DOHH2 (cell line): ENCODE results near the gene CD59.

ENCODE experiments used
- H3F3A ChIP-seq: fragments of 200-600 bp; sonication (generic), shearing (Covaris generic); 2 replicates; pipeline ENCODE4 v1.6.0; 2016; ENCODE audit warnings: antibody characterized with exemption, mild to moderate bottlenecking; ENCODE audit not compliant: control insufficient read depth, insufficient read depth
- H3K27ac ChIP-seq: fragments of 200-600 bp; sonication (generic); 2 replicates; pipeline ENCODE4 v1.5.1; 2014; ENCODE audit warnings: low read depth, mild to moderate bottlenecking, low read length, moderate library complexity
- H3K27me3 ChIP-seq: fragments of 200-600 bp; sonication (generic); 2 replicates; pipeline ENCODE4 v1.6.1; 2014; ENCODE audit warnings: mild to moderate bottlenecking, low read length, mixed read lengths; ENCODE audit not compliant: control insufficient read depth
- H3K36me3 ChIP-seq: fragments of 200-600 bp; sonication (generic); 2 replicates; pipeline ENCODE4 v1.6.1; 2014; ENCODE audit warnings: mild to moderate bottlenecking, low read length, moderate library complexity, mixed read lengths; ENCODE audit not compliant: control insufficient read depth
- H3K4me1 ChIP-seq: fragments of 200-600 bp; sonication (generic); 2 replicates; pipeline ENCODE4 v1.6.1; 2014; ENCODE audit warnings: mild to moderate bottlenecking, low read length, mixed read lengths; ENCODE audit not compliant: control insufficient read depth
- H3K4me2 ChIP-seq: fragments of 200-600 bp; sonication (generic); 2 replicates; pipeline ENCODE4 v1.6.0; 2014; ENCODE audit warnings: mild to moderate bottlenecking, low read length, moderate library complexity
- H3K4me3 ChIP-seq: fragments of 200-600 bp; sonication (generic); 2 replicates; pipeline ENCODE4 v1.5.1; 2014; ENCODE audit warnings: mild to moderate bottlenecking, low read length, mixed read lengths
- H3K79me2 ChIP-seq: fragments of 200-600 bp; sonication (generic); 2 replicates; pipeline ENCODE4 v1.6.1; 2014; ENCODE audit warnings: mild to moderate bottlenecking, low read length, mixed read lengths; ENCODE audit not compliant: control insufficient read depth
- H3K9me2 ChIP-seq: fragments of 200-600 bp; sonication (generic); replicated peaks from 2 replicates; pipeline ENCODE4 v1.6.1; 2014; ENCODE audit warnings: mild to moderate bottlenecking, low read length, mixed read lengths; ENCODE audit not compliant: control insufficient read depth
- H3K9me3 ChIP-seq: fragments of 200-600 bp; sonication (generic); 2 replicates; pipeline ENCODE4 v1.6.1; 2014; ENCODE audit warnings: antibody characterized with exemption, low read length, mixed read lengths; ENCODE audit not compliant: control insufficient read depth, insufficient read depth
- H4K20me1 ChIP-seq: fragments of 200-600 bp; sonication (generic); 2 replicates; pipeline ENCODE4 v1.6.0; 2014; ENCODE audit warnings: low read depth, mild to moderate bottlenecking, antibody characterized with exemption, low read length, moderate library complexity; ENCODE audit not compliant: control insufficient read depth, insufficient read depth
- EZH2phosphoT487 ChIP-seq: fragments of 200-600 bp; sonication (generic); IDR thresholded peaks from 2 replicates; pipeline ENCODE4 v1.6.1; 2017; ENCODE audit warnings: borderline replicate concordance, mild to moderate bottlenecking, antibody characterized with exemption, low read length, moderate library complexity, mixed read lengths
- TF ChIP-seq, protein P1 (sequence below): fragments of 200-600 bp; sonication (generic); IDR thresholded peaks from one replicate; pipeline ENCODE4 v1.5.1; 2014; ENCODE audit warnings: antibody characterized with exemption, mild to moderate bottlenecking, low read depth, low read length; ENCODE audit not compliant: poor library complexity, severe bottlenecking

Gene CD59

DNA sequence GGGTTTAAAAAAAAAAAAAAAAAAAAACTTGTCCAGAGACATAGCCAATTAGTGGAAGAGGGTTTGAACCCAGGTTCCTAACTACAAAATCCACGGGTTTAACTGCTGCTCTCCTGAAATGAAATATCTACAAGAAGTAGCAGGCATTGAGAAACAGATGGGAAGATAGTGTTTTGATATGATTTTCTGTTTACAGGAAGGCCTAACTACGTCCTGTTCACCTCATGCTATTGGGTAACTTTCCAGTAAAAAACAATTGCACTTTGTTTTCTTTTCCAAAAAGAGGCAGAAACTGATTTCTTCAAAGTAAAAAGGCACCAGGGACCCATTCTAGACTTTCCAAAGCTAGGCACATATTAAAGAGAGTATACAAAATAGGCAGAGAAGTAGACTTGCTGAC is 29.7 kb downstream of the CD59 start:
- H3K27me3 ChIP-seq = no peaks in the 10 kb centered on the region
- H3F3A ChIP-seq = no peaks in the 10 kb centered on the region
- H3K4me1 ChIP-seq = peaks cover 3% of the 10 kb centered on the region
- H3K79me2 ChIP-seq = no peaks in the 10 kb centered on the region
- peaks cover 7% of the 10 kb centered on the region for H3K36me3 ChIP-seq
- H3K4me3 ChIP-seq = no peak overlapping the region
- H3K9me2 ChIP-seq = no peaks in the 10 kb centered on the region
- TF ChIP-seq, protein P1, sequence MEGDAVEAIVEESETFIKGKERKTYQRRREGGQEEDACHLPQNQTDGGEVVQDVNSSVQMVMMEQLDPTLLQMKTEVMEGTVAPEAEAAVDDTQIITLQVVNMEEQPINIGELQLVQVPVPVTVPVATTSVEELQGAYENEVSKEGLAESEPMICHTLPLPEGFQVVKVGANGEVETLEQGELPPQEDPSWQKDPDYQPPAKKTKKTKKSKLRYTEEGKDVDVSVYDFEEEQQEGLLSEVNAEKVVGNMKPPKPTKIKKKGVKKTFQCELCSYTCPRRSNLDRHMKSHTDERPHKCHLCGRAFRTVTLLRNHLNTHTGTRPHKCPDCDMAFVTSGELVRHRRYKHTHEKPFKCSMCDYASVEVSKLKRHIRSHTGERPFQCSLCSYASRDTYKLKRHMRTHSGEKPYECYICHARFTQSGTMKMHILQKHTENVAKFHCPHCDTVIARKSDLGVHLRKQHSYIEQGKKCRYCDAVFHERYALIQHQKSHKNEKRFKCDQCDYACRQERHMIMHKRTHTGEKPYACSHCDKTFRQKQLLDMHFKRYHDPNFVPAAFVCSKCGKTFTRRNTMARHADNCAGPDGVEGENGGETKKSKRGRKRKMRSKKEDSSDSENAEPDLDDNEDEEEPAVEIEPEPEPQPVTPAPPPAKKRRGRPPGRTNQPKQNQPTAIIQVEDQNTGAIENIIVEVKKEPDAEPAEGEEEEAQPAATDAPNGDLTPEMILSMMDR = no peak
- no peak for TF ChIP-seq EZH2phosphoT487
- H3K27ac ChIP-seq = no peak overlapping the region
- H3K4me2 ChIP-seq = no peak overlapping the region
- no peaks in the 10 kb centered on the region for H3K9me3 ChIP-seq
- no peaks in the 10 kb centered on the region for H4K20me1 ChIP-seq

DNA sequence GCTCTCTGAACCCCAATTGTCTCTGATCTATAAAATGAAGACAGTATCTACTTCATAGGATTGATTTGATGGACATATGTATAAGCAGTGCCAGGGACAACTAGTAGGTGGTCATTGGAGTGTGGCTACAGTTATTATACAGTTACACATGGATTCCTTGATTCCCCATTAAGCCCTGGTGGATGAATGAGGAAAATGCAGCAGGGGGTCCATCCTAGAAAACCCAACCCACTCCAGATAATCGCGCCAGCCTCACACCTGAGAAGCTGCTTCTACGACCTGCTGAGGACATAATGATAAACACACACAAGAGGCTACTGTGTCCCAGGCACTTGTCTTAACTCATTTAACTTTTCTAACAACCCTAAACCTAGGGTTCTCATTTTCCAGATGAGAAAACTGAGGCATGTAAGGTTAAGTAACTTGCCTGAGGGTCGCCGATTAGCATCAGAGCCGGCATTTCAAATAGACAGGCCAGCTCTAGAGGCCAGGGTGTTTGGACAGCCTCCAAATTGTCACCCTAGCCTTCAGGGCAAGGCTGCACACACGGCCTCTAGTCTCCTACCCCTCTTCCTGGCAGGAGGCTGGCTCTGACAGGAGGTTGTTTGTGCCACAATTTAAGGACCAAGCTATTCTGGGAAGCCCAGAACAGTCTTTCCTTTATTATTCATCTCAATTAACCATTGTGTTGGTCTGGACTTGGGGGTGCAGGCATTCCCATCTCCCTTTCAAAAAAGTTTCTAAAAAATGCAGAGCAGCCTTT is 31.8 kb downstream of the CD59 start:
- Histone ChIP-seq H3K4me1 (peaks cover 15% of the 10 kb centered on the region), H3K9me2 (no peaks in the 10 kb centered on the region), H3K27me3 (peaks cover 8% of the 10 kb centered on the region), H3K4me3 (no peak overlapping the region), H3K4me2 (no peak overlapping the region), H4K20me1 (no peaks in the 10 kb centered on the region), H3F3A (no peaks in the 10 kb centered on the region), H3K36me3 (peaks cover under 1% of the 10 kb centered on the region; the same call in 1 of the 2 replicates), H3K9me3 (no peaks in the 10 kb centered on the region), H3K79me2 (no peaks in the 10 kb centered on the region), H3K27ac (no peak overlapping the region)
- TF ChIP-seq, protein P1 = no peak
- TF ChIP-seq EZH2phosphoT487 = no peak

DNA sequence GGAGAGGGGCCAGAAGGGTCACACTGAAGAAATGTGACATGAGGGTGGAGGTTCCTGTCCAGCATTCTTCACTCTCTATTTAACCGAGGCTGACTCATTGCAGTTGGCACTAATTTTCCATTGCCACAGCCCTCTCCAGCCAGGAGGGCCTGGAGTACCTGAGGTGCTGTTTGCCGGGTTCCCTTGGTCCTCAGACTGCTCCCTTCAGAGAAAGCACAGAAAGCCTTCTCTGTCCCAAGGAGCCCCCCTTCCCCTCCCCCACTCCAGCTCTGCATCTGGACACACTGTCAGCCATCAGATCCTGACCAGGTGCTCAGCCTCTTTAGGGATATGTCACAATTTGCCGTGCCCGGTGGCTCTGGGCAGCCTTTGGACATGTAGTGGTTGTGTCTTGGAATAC is 32.4 kb downstream of the CD59 start:
- Histone ChIP-seq H3F3A (no peaks in the 10 kb centered on the region), H3K4me2 (no peak overlapping the region), H3K9me3 (no peaks in the 10 kb centered on the region), H4K20me1 (no peaks in the 10 kb centered on the region), H3K4me3 (no peak overlapping the region), H3K36me3 (no peaks in the 10 kb centered on the region; the same call in 1 of the 2 replicates), H3K27me3 (peaks cover 15% of the 10 kb centered on the region), H3K4me1 (peaks cover 15% of the 10 kb centered on the region), H3K9me2 (no peaks in the 10 kb centered on the region), H3K27ac (no peak overlapping the region), H3K79me2 (no peaks in the 10 kb centered on the region)
- TF ChIP-seq EZH2phosphoT487 = no peak
- TF ChIP-seq, protein P1 = no peak
